Kidney tubule cell (primary cell): Measurements from ENCODE around the gene RSAD2.
A peak's percentile ranks its signal among the peaks of the same experiment; 100 is the strongest.

Experiments
- DNase-seq: peaks from one replicate; pipeline ENCODE4 v3.0.0-alpha.2; 2018; ENCODE audit warnings: low spot score

Gene RSAD2

GRCh38 chr2:6945821-6946220 lies 68.2 kb downstream of the RSAD2 start:
- DNase-seq: peak; percentile 80

GRCh38 chr2:6946722-6947121 lies 69.1 kb downstream of the RSAD2 start:
- DNase-seq: peak; percentile 63
